HG03442 (cell line): ENCODE results near the gene RGP1.

ENCODE experiments used
- ATAC-seq: cut with Tn5 transposase; IDR thresholded peaks from one replicate; pipeline ENCODE4 v1.9.1; 2021; ENCODE audit warnings: mild to moderate bottlenecking, moderate library complexity; ENCODE audit not compliant: unreplicated experiment

Gene RGP1

GRCh38 chr9:35748858-35749514, at the start of gene RGP1, which contains the start of gene GBA2:
TSS of gene RGP1 (plus strand) at chr9:35749287. CDS start at chr9:35749756, 469 bp downstream.
TSS of gene GBA2 (minus strand) at chr9:35749228. CDS start at chr9:35748704, 524 bp downstream.
- ATAC-seq, result peak; percentile 75

DNA sequence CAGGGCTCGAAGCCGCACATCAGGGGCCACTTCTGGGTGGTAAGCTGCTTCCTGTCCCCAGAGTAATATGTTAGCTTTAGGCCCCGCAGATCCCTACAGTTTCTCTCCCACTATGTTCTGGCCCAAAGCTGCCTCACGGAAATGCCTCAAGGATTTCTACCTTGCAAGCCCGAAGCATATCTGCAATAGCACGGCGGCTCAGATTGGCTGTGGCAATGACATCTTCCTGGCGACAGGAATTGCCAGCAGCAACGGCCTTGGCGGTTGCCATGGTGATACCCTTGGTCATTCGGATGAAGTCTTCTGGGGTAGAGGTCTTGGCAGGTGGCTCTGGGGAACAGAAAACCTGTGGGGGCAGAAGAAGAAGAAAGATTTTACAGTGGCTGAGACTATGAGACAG, 49.1 kb upstream of the RGP1 start:
- no peak for ATAC-seq

- no peak for ATAC-seq
These were observed 48.1 kb upstream of the RGP1 start for GRCh38 chr9:35700942-35701341.

GRCh38 chr9:35702696-35703095, 46.4 kb upstream of the RGP1 start:
- ATAC-seq, result no peak

- ATAC-seq, result no peak
These were observed 45.0 kb upstream of the RGP1 start for GRCh38 chr9:35703906-35704672.

GRCh38 chr9:35705372-35705771, 43.7 kb upstream of the RGP1 start:
- no peak for ATAC-seq

GRCh38 chr9:35705836-35706430, 43.2 kb upstream of the RGP1 start:
- no peak for ATAC-seq

GRCh38 chr9:35706951-35707350, 42.1 kb upstream of the RGP1 start:
- ATAC-seq, result no peak

- no peak for ATAC-seq
These were observed 40.9 kb upstream of the RGP1 start for GRCh38 chr9:35708146-35708545.

GRCh38 chr9:35710818-35711500, 38.1 kb upstream of the RGP1 start:
- no peak for ATAC-seq

DNA sequence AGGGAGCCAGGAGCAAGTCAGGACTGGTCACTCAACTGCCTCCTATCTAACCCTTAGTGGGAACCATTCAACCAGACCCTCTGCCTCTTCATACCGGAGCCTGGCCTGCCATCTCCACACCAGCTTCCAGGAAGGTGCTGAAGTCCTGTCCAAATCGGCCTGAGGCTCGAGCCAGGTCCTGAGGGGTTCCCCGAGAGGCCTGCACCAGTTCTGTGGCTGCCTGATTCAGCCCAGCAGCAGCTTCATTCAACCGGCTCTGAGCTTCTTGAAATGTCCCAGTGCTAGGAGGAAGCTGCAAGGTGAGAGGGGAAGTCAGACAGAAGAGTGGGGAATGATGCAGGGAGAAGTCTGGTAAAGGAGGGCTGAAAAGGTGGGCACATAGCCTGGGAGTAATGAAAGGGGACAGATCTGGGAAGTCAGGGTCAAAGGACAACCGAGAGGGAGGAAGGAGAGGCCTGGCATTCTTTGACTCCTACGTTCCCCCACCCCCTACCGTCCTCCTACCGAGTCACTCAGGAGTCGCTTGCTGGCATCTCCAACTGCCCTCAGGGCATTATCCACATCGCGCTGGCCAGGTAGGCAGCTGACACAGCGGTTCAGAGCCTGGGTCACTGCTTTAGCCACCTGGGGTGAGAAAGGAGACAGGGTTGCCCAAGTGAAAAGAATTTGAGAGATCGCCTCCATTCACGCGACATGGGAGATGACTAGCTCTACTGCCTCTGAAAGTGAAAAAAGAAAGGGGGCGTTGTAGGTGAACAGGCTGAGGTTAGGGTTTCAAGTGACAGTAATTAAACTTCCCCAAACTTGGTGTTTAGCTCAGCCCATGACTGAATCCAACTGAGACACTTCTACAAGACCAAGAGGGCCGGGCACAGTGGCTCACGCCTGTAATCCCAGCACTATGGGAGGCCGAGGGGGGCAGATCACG, 37.3 kb upstream of the RGP1 start:
- ATAC-seq, result no peak

GRCh38 chr9:35712762-35713400, 36.2 kb upstream of the RGP1 start:
- no peak for ATAC-seq

GRCh38 chr9:35713578-35713977, 35.5 kb upstream of the RGP1 start:
- ATAC-seq, result no peak

DNA sequence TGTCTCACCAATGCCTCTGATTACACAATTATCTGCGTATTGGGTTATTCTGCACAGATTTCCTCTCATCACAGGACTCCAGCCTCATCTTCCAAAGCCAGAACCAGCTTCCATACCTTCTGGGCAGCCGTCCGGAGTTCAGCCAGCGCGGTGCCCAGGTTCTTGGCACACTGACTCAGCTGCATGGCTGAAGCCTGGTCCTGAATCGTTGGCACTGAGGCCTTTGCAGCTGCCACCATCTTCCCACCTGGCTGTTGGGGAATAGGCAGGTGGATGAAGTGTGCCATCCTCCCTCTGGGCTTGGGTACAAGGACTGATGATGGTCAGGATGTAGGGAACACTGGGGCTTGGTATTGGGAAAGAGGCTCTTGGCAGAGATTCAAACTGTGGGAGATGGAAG, 35.0 kb upstream of the RGP1 start:
- ATAC-seq, result no peak

GRCh38 chr9:35714579-35715252, 34.4 kb upstream of the RGP1 start:
- no peak for ATAC-seq

DNA sequence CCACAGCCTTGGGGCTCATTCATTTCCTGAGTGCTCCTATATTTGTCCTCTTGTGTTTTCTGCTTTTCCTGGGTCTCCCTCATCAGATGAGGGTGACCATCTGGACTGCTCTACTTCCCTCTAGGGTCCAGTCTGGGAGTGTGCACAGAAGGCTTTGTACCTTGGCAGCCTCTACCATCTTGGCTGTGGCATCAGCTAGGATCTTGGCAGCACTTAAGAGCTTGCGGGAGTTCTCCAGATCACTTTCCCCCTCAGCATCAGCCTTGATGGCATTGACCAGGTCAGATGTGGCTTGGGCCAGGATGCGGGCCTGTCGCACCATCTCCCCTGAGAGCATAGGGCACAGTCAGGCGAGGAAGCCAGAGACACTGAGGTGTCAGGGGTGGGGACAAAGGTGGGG, 32.9 kb upstream of the RGP1 start:
- no peak for ATAC-seq

GRCh38 chr9:35717132-35717870, 31.8 kb upstream of the RGP1 start:
- ATAC-seq, result no peak

GRCh38 chr9:35718721-35719511, 30.2 kb upstream of the RGP1 start:
- ATAC-seq, result no peak
